Esophagus muscularis mucosa (tissue), 4 donors: ENCODE data around the gene TIAL1. TPM values are rescaled to one million over a fixed set of nuclear protein-coding genes. Genes with fewer than 3 reads are reported as not detected.
A peak's percentile ranks its signal among the peaks of the same experiment; 100 is the strongest.

Experiments
- DNase-seq: peaks from one replicate; pipeline ENCODE4 v3.0.0-alpha.2; 2017; ENCODE audit errors: extremely low spot score
- H3K27ac ChIP-seq, 4 donors: fragments of 200-600 bp; sonication (generic); replicated peaks in 1 of 4; 1 replicate in 3 of 4; 2 replicates in 1 of 4; pipeline ENCODE4 v1.5.1; 2016 to 2019; ENCODE audit warnings: mild to moderate bottlenecking in 1 of 4
- H3K27me3 ChIP-seq, 4 donors: fragments of 200-600 bp; sonication (generic); one replicate each; pipeline versions ENCODE4 v1.5.1 to v1.6.0; 2016 to 2019
- H3K36me3 ChIP-seq, 4 donors: fragments of 200-600 bp; sonication (generic); one replicate each; pipeline ENCODE4 v1.5.1; 2016 to 2019
- H3K4me1 ChIP-seq, 4 donors: fragments of 200-600 bp; sonication (generic); one replicate each; pipeline ENCODE4 v1.5.1; 2016 to 2019
- H3K4me3 ChIP-seq, 4 donors: fragments of 200-600 bp; sonication (generic); 1 replicate in 2 of 4; 2 replicates in 2 of 4; pipeline ENCODE4 v1.5.1; 2016 to 2019; ENCODE audit warnings: mild to moderate bottlenecking in 4 of 4, moderate library complexity in 1 of 4
- H3K9me3 ChIP-seq, 4 donors: fragments of 200-600 bp; sonication (generic); 1 replicate in 3 of 4; 2 replicates in 1 of 4; pipeline ENCODE4 v1.5.1; 2016 to 2019
- EP300 ChIP-seq: sonication (generic); formaldehyde crosslinking; IDR thresholded peaks from one replicate; pipeline ENCODE4 v1.6.1; 2017; ENCODE audit warnings: antibody characterized with exemption
- POLR2A ChIP-seq: fragments of 450-650 bp; IDR thresholded peaks from one replicate; pipeline ENCODE4 v1.6.1; 2017; ENCODE audit warnings: antibody characterized with exemption, moderate library complexity, mild to moderate bottlenecking, low read depth
- POLR2AphosphoS5 ChIP-seq, 2 donors: sonication (generic); formaldehyde crosslinking; IDR thresholded peaks; one replicate each; pipeline ENCODE4 v1.6.1; 2017; ENCODE audit warnings: antibody characterized with exemption in 2 of 2
- WGBS: methylation state at CpG from one replicate; pipeline ENCODE4 v1.1.5; 2018; 5-methylcytosine and 5-hydroxymethylcytosine counted together
- intact Hi-C: fragments of 100-400 bp; cut with DNase I; formaldehyde crosslinking; loops from one replicate; pipeline ENCODE4 v1.15.1; 2023
- total RNA-seq, 4 donors: library from RNA; depleted of rRNA; stranded (reverse); fragments of >200 nt; gene quantifications; one replicate each; pipeline versions ENCODE4 v1.1.0 to v1.2.1, GENCODE V29; 2016
- TF ChIP-seq, protein P1 (sequence below), 3 experiments: fragments of 200-600 bp in 2 of 3; fragments of 450-650 bp in 1 of 3; sonication (generic) in 2 of 3; IDR thresholded peaks; one replicate each; pipeline ENCODE4 v1.5.1; 2017 to 2019; ENCODE audit warnings: antibody characterized with exemption in 3 of 3, mild to moderate bottlenecking in 2 of 3, moderate library complexity in 1 of 3

Gene TIAL1
- total RNA-seq, 4 donors from 2014 or later, result 49.9 to 78.1 (median 52.9) TPM

DNA sequence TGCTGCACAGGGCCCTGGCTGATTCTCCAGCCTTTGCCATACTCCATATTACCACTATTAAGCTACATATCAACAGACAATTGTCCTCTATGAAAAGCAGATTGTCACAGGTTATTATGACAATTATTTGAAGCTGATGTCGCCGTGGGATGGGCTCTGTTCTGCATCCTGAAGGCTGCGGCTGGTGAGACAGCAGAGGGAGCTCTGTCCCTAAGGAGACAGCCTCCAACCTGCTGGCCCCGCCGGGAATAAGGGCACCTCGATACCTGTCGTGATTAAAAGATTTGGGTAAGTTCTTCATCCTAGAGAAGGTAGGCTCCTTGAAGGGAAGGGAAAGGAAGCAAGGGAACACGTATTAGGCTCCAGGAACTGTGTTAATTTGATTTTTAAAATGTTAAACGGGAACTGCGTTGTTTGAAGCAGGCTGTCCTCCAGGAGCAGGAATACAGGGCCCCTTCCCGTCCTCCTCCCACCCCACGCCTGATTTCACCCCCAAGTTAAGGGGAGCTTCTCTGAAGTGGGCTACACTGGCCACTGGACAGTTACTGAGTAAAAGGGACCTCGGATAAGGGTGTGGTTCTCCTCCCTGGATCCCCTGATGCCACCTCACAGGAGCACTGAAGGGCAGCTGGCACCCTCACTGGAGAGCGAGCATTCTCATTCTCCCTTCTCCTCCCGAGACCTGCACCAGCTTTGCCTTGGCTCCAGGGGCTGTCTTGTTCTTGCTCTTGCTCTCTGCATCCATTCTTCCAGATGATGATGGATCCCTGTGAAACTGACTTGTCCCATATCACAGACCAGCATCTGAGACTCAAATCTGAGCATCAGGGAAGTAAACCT is 11.8 kb upstream of the TIAL1 start:
- DNase-seq, result no peak
- intact Hi-C loops, result loop anchor here (5.0 to 10.0 kb wide), 3 partner anchors 44 to 246 kb away; partner anchors contain the start of gene BAG3
- Histone ChIP-seq H3K36me3 (no peaks in the 10 kb centered on the region), H3K4me1 (peaks cover 6 to 9% (median 7%) of the 10 kb centered on the region in 4 donors), H3K9me3 (no peaks in the 10 kb centered on the region), H3K27me3 (no peaks in the 10 kb centered on the region), H3K27ac (no peak overlapping the region), H3K4me3 (peak overlapping the region in 2 of 4 donors; percentile 8 to 32)
- WGBS, result 27% methylated on average over 15 of the region's 15 CpGs
- TF ChIP-seq, protein P1, sequence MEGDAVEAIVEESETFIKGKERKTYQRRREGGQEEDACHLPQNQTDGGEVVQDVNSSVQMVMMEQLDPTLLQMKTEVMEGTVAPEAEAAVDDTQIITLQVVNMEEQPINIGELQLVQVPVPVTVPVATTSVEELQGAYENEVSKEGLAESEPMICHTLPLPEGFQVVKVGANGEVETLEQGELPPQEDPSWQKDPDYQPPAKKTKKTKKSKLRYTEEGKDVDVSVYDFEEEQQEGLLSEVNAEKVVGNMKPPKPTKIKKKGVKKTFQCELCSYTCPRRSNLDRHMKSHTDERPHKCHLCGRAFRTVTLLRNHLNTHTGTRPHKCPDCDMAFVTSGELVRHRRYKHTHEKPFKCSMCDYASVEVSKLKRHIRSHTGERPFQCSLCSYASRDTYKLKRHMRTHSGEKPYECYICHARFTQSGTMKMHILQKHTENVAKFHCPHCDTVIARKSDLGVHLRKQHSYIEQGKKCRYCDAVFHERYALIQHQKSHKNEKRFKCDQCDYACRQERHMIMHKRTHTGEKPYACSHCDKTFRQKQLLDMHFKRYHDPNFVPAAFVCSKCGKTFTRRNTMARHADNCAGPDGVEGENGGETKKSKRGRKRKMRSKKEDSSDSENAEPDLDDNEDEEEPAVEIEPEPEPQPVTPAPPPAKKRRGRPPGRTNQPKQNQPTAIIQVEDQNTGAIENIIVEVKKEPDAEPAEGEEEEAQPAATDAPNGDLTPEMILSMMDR (IDR thresholded peaks at IDR 0.05), result peak; percentile 76 to 77 (median 76)
- TF ChIP-seq POLR2A (no peak), POLR2AphosphoS5 (IDR thresholded peaks at IDR 0.05) (peak; percentile 19 to 29), EP300 (no peak)

DNA sequence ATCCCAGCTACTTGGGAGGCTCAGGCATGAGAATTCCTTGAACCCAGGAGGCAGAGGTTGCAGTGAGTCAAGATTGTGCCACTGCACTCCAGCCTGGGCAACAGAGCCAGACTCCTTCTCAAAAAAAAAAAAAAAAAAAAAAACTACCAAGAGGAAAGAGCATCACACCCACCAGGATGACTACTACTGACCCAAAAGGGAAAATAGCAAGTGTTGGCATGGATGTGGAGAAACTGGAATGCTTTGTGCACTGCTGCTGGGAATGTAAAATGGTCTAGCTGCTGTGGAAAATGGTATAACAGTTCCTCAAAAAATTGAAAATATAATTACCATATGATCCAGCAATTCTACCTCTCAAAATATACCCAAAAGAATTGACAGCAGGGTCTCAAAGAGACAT is 7.7 kb upstream of the TIAL1 start:
- intact Hi-C loops, result loop anchor here (10.0 kb wide), 1 partner anchor 250 kb away; no protein-coding TSS in a partner anchor
- TF ChIP-seq, protein P1 (IDR thresholded peaks at IDR 0.05), result no peak
- TF ChIP-seq POLR2AphosphoS5 (IDR thresholded peaks at IDR 0.05) (no peak), EP300 (no peak), POLR2A (no peak)
- Histone ChIP-seq H3K9me3 (no peaks in the 10 kb centered on the region), H3K4me1 (peaks cover 6 to 9% (median 7%) of the 10 kb centered on the region in 4 donors), H3K27me3 (no peaks in the 10 kb centered on the region), H3K36me3 (no peaks in the 10 kb centered on the region), H3K4me3 (no peak overlapping the region), H3K27ac (no peak overlapping the region)
- DNase-seq, result no peak

DNA sequence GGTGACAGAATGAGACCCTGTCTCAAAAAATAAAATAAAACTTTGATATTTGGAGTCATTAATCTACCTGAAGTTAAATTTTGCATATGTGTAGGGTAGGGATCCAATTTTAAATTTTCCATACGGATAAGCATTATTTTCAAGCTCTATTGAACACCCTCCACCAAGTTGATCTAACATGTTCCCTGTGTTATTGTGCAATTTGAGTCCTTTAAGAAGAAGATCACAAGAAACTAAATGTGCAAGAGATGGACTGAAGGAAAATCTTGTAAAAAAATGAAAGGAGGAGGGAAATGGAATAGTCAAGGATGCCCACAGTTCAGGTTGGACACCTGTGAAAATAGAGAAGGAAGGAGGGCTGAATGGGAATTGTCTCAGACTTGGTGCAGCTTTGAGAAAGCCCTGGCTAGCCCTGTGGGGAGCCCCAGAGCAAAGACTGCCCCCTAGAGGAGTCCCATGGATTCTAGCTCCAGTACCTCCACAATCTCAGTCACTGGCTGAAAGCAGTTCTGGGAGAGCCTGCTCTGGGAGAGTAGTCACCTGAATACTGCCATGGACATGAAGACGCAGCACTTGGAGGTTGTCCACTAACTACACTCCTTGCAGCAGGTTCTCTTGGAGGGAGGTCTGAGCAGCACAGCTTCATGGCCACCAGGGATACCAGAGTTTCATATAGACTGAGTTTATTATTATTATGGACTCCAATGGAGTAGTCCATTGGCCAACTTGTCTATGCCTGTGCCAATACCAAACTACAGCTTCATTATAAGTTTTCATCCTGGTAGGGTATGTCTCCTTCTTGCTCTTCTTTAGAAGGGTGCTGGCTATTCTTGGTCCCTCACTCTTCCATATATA is 5.7 kb upstream of the TIAL1 start:
- 57% methylated on average over 2 of the region's 2 CpGs for WGBS

DNA sequence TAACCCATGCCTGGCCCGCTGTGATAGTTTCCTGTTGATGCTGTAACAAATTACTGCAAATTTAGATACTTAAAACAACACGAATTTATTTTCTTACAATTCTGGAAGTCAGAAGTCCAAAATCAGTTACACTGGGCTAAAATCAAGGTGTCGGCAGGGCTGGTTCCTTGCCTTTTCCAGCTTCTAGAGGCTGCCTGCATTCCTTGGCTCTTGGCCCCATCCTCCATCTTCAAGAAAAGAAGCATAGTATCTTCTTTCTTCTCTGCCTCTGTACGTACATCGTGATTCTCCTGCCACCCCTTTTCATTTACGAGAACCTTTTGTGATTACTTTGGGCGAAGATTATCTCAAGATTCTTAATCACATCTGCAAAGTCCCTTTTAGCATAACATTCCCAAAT is 1.6 kb upstream of the TIAL1 start:
- H3K9me3 ChIP-seq, result no peaks in the 10 kb centered on the region
- no peak overlapping the region for H3K27ac ChIP-seq
- intact Hi-C loops, result loop anchor here (5.0 kb wide), 3 partner anchors 49 to 129 kb away; partner anchors contain the start of gene INPP5F
- H3K4me3 ChIP-seq, result no peak overlapping the region
- WGBS, result 96% methylated on average over 7 of the region's 7 CpGs
- H3K27me3 ChIP-seq, result no peaks in the 10 kb centered on the region
- TF ChIP-seq, protein P1 (IDR thresholded peaks at IDR 0.05), result no peak
- TF ChIP-seq POLR2AphosphoS5 (IDR thresholded peaks at IDR 0.05), result no peak
- TF ChIP-seq POLR2A, result no peak
- TF ChIP-seq EP300, result no peak
- peaks cover 0 to 3% (median 0%) of the 10 kb centered on the region in 4 donors for H3K36me3 ChIP-seq
- DNase-seq, result no peak
- peaks cover 25 to 32% (median 30%) of the 10 kb centered on the region in 4 donors for H3K4me1 ChIP-seq

More for the DNA sequence above, 5.7 kb upstream of the TIAL1 start:
- intact Hi-C loops, result loop anchor here (10.0 kb wide), 1 partner anchor 252 kb away; no protein-coding TSS in a partner anchor
- no peaks in the 10 kb centered on the region for H3K9me3 ChIP-seq
- no peaks in the 10 kb centered on the region for H3K36me3 ChIP-seq
- no peaks in the 10 kb centered on the region for H3K27me3 ChIP-seq
- H3K4me3 ChIP-seq, result no peak overlapping the region
- no peak for DNase-seq
- TF ChIP-seq EP300, result no peak
- TF ChIP-seq POLR2A, result no peak
- TF ChIP-seq, protein P1 (IDR thresholded peaks at IDR 0.05), result peak in 1 of 3 experiments; percentile 44
- TF ChIP-seq POLR2AphosphoS5 (IDR thresholded peaks at IDR 0.05), result no peak
- H3K27ac ChIP-seq, result no peak overlapping the region
- peaks cover 3 to 6% (median 4%) of the 10 kb centered on the region in 4 donors for H3K4me1 ChIP-seq
